ENCODE data around the gene MRPL4. TPM values are rescaled to one million over a fixed set of nuclear protein-coding genes. Genes with fewer than 3 reads are reported as not detected.
A peak's percentile ranks its signal among the peaks of the same experiment; 100 is the strongest.

The MRPL4 gene
- total and polyA plus RNA-seq, 2 of the 13 experiments (the other 11 are each of a cell fraction or from before 2014, with no cell fraction given) = 40.6 to 42.5 TPM

DNA sequence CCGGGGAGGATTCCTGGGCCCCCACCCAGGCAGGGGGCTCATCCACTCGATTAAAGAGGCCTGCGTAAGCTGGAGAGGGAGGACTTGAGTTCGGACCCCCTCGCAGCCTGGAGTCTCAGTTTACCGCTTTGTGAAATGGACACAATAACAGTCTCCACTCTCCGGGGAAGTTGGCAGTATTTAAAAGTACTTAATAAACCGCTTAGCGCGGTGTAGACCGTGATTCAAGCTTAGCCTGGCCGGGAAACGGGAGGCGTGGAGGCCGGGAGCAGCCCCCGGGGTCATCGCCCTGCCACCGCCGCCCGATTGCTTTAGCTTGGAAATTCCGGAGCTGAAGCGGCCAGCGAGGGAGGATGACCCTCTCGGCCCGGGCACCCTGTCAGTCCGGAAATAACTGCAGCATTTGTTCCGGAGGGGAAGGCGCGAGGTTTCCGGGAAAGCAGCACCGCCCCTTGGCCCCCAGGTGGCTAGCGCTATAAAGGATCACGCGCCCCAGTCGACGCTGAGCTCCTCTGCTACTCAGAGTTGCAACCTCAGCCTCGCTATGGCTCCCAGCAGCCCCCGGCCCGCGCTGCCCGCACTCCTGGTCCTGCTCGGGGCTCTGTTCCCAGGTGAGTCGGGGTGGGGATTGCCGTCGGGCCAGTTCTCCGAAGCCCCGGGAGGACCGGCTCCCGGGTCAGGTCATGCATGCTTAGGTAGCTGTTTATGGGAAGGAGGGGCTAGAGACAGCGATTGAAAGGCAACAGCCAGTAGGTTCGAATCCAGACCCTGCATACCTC lies 18.8 kb downstream of the MRPL4 start, which contains the start of gene ICAM1 (continued):
- TF ChIP-seq, protein P1, sequence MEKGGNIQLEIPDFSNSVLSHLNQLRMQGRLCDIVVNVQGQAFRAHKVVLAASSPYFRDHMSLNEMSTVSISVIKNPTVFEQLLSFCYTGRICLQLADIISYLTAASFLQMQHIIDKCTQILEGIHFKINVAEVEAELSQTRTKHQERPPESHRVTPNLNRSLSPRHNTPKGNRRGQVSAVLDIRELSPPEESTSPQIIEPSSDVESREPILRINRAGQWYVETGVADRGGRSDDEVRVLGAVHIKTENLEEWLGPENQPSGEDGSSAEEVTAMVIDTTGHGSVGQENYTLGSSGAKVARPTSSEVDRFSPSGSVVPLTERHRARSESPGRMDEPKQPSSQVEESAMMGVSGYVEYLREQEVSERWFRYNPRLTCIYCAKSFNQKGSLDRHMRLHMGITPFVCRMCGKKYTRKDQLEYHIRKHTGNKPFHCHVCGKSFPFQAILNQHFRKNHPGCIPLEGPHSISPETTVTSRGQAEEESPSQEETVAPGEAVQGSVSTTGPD (CRISPR knock-in tag; IDR thresholded peaks at IDR 0.05) = peak; percentile 67; the same call in 1 of the 2 replicates
- TF ChIP-seq MEIS2 (CRISPR knock-in tag; IDR thresholded peaks at IDR 0.05) (peak; percentile 84; the same call in 1 of the 2 replicates), KDM3A (CRISPR knock-in tag; IDR thresholded peaks at IDR 0.05; ENCODE audit: low read depth) (peak; percentile 94), ZNF256 (CRISPR knock-in tag; conservative IDR thresholded peaks at IDR 0.05) (no peak), ZNF33A (CRISPR knock-in tag; IDR thresholded peaks at IDR 0.05; ENCODE audit: borderline replicate concordance) (0 out of 2 replicates have a peak, but pooled peaks have one; percentile 60), GATA4 (IDR thresholded peaks at IDR 0.05; ENCODE audit: borderline replicate concordance, low read depth) (peak; percentile 70; the same call in 1 of the 2 replicates), NCOA2 (CRISPR knock-in tag; IDR thresholded peaks at IDR 0.05) (peak; percentile 93), ATAD3A (CRISPR knock-in tag; IDR thresholded peaks at IDR 0.05) (no peak), U2AF1 (optimal IDR thresholded peaks at IDR 0.05; ENCODE audit: low read depth, low read length) (no peak), ZSCAN12 (CRISPR knock-in tag; IDR thresholded peaks at IDR 0.05) (peak; percentile 77; the same call in 1 of the 2 replicates), ZNF263 (CRISPR knock-in tag; IDR thresholded peaks at IDR 0.05) (peak; percentile 62), ZNF337 (CRISPR knock-in tag; IDR thresholded peaks at IDR 0.05; ENCODE audit: borderline replicate concordance, low read depth) (no peak), ARHGAP35 (CRISPR knock-in tag; IDR thresholded peaks at IDR 0.05; ENCODE audit: borderline replicate concordance) (peak; percentile 83; the same call in 1 of the 2 replicates), SYNCRIP (IDR thresholded peaks at IDR 0.05; ENCODE audit: insufficient read depth, low read depth, low read length) (no peak)
- TF ChIP-seq, protein P2, sequence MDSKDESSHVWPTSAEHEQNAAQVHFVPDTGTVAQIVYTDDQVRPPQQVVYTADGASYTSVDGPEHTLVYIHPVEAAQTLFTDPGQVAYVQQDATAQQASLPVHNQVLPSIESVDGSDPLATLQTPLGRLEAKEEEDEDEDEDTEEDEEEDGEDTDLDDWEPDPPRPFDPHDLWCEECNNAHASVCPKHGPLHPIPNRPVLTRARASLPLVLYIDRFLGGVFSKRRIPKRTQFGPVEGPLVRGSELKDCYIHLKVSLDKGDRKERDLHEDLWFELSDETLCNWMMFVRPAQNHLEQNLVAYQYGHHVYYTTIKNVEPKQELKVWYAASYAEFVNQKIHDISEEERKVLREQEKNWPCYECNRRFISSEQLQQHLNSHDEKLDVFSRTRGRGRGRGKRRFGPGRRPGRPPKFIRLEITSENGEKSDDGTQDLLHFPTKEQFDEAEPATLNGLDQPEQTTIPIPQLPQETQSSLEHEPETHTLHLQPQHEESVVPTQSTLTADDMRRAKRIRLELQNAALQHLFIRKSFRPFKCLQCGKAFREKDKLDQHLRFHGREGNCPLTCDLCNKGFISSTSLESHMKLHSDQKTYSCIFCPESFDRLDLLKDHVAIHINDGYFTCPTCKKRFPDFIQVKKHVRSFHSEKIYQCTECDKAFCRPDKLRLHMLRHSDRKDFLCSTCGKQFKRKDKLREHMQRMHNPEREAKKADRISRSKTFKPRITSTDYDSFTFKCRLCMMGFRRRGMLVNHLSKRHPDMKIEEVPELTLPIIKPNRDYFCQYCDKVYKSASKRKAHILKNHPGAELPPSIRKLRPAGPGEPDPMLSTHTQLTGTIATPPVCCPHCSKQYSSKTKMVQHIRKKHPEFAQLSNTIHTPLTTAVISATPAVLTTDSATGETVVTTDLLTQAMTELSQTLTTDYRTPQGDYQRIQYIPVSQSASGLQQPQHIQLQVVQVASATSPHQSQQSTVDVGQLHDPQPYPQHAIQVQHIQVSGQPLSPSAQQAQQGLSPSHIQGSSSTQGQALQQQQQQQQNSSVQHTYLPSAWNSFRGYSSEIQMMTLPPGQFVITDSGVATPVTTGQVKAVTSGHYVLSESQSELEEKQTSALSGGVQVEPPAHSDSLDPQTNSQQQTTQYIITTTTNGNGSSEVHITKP (CRISPR knock-in tag; IDR thresholded peaks at IDR 0.05; ENCODE audit: low read depth) = peak; percentile 74; the same call in 1 of the 2 replicates
- TF ChIP-seq, protein P3, sequence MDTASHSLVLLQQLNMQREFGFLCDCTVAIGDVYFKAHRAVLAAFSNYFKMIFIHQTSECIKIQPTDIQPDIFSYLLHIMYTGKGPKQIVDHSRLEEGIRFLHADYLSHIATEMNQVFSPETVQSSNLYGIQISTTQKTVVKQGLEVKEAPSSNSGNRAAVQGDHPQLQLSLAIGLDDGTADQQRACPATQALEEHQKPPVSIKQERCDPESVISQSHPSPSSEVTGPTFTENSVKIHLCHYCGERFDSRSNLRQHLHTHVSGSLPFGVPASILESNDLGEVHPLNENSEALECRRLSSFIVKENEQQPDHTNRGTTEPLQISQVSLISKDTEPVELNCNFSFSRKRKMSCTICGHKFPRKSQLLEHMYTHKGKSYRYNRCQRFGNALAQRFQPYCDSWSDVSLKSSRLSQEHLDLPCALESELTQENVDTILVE (CRISPR knock-in tag; IDR thresholded peaks at IDR 0.05) = peak; percentile 84
- TF ChIP-seq, protein P4, sequence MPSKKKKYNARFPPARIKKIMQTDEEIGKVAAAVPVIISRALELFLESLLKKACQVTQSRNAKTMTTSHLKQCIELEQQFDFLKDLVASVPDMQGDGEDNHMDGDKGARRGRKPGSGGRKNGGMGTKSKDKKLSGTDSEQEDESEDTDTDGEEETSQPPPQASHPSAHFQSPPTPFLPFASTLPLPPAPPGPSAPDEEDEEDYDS (CRISPR knock-in tag; IDR thresholded peaks at IDR 0.05) = peak; percentile 98
- TF ChIP-seq, protein P5, sequence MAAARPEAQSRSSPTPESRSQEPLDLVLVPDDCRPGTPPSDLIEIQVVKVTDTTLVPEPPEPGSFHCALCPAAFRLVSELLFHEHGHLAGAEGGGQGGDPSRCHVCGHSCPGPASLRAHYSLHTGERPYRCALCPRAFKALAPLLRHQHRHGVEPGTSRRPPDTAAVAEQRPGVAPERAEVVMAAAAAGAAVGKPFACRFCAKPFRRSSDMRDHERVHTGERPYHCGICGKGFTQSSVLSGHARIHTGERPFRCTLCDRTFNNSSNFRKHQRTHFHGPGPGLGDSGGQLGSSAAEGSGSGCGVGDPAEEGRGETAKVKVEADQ (CRISPR knock-in tag; IDR thresholded peaks at IDR 0.05; ENCODE audit: borderline replicate concordance) = 0 out of 2 replicates have a peak, but pooled peaks have one; percentile 37
- TF ChIP-seq, protein P6, sequence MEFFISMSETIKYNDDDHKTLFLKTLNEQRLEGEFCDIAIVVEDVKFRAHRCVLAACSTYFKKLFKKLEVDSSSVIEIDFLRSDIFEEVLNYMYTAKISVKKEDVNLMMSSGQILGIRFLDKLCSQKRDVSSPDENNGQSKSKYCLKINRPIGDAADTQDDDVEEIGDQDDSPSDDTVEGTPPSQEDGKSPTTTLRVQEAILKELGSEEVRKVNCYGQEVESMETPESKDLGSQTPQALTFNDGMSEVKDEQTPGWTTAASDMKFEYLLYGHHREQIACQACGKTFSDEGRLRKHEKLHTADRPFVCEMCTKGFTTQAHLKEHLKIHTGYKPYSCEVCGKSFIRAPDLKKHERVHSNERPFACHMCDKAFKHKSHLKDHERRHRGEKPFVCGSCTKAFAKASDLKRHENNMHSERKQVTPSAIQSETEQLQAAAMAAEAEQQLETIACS (CRISPR knock-in tag; IDR thresholded peaks at IDR 0.05) = no peak

Data from HepG2 (cell line).